HG02571 (cell line): Measurements from ENCODE around the gene ARNT2.

ENCODE experiments used
- ATAC-seq: cut with Tn5 transposase; IDR thresholded peaks from one replicate; pipeline ENCODE4 v1.9.1; 2021; ENCODE audit warnings: mild to moderate bottlenecking, moderate library complexity; ENCODE audit not compliant: unreplicated experiment

Gene ARNT2

GRCh38 chr15:80587816-80588456, 183.8 kb downstream of the ARNT2 start:
- no peak for ATAC-seq

GRCh38 chr15:80588801-80589200, 184.6 kb downstream of the ARNT2 start:
- ATAC-seq = no peak

DNA sequence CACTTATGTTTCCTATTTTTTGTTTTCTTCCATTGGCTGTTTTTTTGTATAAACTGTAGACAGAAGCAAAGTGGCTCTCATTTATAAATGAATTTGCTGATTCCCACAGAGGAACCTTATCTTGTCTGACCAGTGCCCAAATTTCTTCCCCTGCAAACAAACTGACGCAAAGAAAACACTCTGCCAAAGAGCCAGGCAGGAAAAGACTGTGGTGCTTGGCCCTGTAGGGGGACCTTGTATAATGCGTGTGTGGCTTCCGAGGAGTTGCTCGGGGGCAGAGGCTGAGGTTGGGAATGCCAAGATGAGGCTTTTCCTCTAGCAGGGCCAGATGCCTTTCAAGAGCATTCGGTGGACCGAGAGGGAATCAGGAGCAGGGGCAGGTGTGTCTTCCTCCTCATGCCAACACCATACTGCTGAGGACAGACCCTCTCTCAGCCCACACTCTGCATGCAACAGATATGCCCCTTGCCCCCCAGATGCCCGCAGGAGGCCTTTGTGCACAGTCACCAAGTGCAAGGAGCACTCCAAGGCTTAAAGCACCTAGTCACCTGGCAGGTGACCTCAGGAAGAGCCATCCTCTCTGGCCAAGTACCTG, 186.7 kb downstream of the ARNT2 start:
- no peak for ATAC-seq

- ATAC-seq = no peak
Observed at GRCh38 chr15:80591471-80591870, 187.3 kb downstream of the ARNT2 start.

DNA sequence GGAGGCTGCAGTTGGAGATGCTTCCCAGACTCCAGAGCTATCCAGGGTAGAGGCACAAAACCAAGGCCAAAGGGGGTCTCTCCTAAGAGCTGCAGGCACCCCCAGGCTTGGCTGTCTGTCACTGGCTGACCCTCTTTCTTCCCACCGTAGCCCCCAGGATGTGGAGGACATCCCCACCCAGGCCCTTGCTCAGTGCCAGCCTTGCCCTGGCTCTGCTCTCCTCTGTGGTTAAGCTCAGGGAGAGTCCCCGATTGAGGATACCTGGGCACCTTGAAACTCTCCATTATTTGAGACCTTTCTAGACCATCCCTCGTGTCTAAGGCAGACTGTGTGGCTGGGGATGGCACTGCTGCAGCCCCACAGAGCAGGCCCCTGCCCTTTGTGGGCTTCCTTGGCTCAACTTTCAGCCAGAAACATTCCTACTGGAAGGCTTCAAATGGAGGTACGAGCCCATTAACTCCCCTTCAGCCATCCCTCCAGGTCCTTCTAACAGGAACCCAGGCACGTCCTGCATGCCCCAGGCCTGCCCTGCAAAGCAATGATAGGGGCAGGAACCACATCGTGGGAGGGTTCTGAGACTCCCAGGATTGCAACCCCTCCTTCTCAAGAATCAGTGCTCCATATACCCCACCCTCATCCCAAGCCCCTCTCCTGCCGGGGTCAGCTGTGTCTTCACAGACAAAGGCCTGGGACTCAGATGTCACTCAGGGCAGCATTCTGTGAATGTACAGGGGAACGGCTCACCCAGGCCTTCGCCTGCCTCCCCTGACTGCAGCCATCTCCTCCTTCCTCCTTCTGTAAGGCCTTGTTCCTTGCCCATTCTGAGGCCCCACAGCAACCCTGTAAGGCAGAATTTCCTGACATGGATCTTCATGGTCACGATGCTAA, 188.0 kb downstream of the ARNT2 start:
- no peak for ATAC-seq

- ATAC-seq = no peak
Observed at GRCh38 chr15:80593486-80594030, 189.4 kb downstream of the ARNT2 start.

GRCh38 chr15:80594091-80594889, 190.1 kb downstream of the ARNT2 start:
- no peak for ATAC-seq

- no peak for ATAC-seq
Observed at GRCh38 chr15:80595396-80595795, 191.2 kb downstream of the ARNT2 start.

DNA sequence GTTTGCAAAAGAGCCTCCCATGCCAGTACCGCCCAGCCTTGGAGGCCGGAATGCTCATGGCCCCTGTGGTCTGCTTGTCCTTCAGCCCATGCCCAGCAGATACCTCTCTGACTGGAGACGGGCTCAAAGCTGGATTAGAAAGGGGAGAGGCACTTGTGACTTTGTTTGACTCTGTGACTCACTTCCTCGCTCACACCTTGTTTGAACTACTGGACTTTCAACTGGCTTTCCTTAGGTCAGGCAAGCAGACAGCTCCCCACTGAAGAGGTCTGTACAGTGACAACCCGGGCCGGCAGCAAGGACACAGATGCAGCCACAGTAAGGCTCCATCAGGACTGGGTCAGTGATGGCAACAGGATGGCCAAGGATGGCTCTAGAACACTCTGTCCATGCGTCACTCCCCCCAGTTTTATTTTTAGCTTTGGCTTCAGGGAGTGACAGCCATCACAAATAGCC, 192.4 kb downstream of the ARNT2 start:
- no peak for ATAC-seq

DNA sequence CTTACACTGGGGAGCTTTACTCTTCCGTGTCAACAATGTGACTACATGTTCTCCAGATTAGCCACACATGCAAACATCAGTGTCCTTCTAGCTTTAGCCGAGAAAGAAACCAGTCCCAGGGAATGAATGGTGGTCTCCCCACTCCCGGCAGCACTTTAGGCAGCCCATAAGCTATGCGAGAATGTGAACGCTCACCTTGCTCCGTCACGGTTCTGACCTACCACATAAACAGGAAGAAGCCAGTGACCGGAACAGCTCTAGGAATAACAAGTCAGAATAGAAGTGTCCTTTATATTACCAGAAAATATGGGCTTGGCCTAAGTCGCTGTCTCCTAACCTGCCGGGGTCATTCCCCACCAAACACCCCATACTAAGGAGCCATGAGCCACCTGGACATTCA, 192.9 kb downstream of the ARNT2 start:
- ATAC-seq = no peak

DNA sequence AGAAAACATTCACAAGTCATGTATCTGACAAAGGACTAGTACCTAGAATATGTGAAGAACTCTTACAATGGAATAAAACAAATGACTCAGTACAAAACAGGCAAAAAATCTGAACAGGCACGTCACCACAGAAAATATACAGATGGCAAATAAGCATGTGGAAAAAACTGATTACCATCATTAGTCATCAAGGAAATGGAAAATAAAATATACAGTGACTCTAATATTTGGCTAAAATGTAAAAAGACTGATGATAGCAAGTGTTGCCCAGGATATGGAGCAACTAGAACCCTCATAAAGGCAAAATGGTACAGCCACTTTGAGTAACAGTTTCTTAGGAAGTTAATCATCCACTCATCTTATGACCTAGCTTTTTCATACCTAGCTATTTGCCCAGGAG, 195.2 kb downstream of the ARNT2 start:
- no peak for ATAC-seq

- no peak for ATAC-seq
Observed at GRCh38 chr15:80600626-80601025, 196.4 kb downstream of the ARNT2 start.

- ATAC-seq = no peak
Observed at GRCh38 chr15:80601256-80601655, 197.1 kb downstream of the ARNT2 start.

DNA sequence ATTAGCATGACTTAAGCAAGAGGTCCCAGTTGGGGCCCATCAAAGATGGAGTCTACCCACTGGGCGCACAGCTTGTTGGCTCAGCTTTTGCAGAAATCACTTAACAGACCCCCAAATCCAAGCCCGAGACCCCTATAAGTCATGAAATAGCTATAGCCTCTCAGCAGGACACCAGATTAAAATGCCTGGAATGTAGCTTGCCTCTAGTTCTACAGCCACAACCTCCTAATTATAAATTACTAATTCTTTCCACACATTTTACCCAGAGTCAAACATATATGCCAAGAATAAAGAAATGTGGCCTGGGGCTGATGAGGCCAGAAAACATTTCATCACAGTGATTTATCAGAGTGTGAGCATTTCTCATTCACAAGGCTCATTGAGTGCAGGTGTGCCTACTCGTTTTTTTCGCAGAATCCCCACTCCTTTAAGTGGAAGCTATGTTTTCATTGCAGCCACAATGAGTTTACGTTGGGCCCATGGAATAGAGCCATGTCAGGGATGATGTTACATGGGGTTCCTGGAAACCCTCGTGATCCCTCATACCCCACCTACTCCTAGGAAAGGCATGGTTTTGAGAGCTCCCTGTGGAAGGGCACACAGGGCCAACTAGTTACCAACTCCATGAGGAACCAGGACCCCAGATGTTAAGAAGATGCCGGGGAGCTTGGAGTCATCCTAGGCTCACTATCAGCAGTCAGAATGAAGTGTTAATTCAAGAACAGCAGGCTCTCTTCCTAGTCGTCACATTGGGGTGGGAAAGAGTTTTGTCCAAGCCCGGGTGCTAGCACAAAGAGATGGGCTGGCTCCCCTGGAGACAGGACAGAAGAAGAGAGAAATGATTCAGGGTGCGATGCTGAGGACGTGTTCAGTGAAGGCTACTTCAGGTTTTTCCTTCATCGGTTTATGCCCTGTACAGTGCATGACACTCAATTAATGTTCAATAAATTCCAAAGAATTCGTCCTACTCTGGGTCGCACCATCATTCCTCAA, 200.7 kb downstream of the ARNT2 start:
- no peak for ATAC-seq

DNA sequence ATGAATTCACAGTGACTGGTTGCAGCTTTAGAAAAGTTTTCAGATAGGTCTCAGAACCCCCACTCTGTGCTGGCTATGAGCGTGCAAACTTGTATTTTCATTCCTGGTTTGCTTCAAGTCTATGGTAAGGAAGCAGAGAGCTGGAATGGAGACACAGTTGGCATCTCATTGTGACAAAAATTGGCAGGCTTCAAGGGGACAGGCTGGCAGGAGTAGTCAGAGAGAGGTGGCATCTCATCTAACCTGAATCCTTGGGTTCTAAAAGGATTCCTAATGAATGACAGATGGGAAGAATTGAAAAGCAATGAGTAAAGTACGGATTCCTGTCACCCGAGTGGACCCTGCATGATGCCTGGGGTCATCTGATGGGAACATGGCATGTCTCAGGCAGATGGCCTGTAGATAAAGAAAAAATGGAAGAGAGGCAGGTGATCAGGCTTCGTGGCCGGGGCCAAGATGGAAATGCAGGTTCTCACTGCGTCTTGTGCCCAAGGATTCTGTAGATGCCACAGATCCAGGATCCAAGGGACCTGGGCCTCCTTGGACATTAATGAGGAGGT, 201.5 kb downstream of the ARNT2 start:
- ATAC-seq = no peak

DNA sequence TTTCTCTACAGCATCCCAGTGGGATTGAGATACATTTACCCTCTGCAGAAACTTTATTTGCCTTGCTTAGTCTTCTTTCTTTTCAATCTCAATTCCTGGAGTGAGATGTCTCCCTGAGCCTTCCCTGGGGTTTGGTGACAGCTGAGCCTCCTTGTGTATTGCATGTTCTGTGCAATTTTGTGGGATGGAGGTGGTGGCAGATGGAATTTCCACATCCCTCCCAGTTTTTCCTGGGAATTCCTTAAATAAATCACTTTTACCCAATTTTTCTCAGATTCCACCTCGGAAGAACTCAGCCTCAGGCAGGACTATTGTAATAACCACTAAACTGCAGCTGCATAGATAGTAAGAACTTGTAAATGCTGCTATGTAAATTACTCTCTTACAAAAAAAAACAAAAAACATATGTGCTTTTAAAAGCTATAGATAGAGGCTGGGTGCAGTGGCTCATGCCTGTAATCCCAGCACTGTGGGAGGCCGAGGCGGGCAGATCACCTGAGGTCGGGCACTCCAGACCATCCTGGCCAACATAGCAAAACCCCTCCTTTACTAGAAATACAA, 202.4 kb downstream of the ARNT2 start:
- no peak for ATAC-seq

- ATAC-seq = no peak
Observed at GRCh38 chr15:80607287-80607980, 203.3 kb downstream of the ARNT2 start.

DNA sequence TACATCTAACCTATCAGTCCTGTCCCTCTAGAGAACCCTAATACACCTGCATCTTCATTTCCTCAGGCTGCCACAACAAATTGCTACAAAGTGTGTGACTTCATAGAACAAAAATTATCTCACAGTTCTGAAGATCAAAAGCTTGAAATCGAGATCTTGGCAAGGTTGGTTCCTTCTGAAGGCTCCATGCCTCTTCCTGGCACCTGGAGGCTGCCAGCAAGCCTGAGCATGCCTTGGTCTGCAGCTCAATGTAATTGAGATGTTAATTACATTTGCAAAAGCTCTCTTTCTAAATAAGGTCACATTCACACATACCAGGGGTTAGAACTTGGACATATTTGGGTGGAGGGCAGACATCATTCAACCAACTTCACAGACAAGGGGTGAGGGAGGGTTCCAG, 204.5 kb downstream of the ARNT2 start:
- no peak for ATAC-seq
